ENCODE results near the gene MANSC1. TPM values are rescaled to one million over a fixed set of nuclear protein-coding genes. Genes with fewer than 3 reads are reported as not detected.

The MANSC1 gene
- total RNA-seq, 2 donors from 2014 or later: 6.6 to 12.1 TPM

GRCh38 chr12:12323591-12323990, 26.5 kb downstream of the MANSC1 start:
- Histone ChIP-seq H3K4me3 (ENCODE audit: low read length) (no peak overlapping the region), H3K36me3 (ENCODE audit: control insufficient read depth, insufficient read depth, low read length) (no peaks in the 10 kb centered on the region), H3K9me3 (ENCODE audit: control insufficient read depth, low read length) (no peaks in the 10 kb centered on the region), H3K4me1 (ENCODE audit: control insufficient read depth, insufficient read depth, low read length) (no peaks in the 10 kb centered on the region), H3K27ac (ENCODE audit: low read depth, low read length) (no peak overlapping the region), H3K9ac (ENCODE audit: extremely low read depth, low read length, poor library complexity, severe bottlenecking) (no peak overlapping the region), H3K27me3 (ENCODE audit: control insufficient read depth, insufficient read depth, low read length, poor library complexity, severe bottlenecking) (no peaks in the 10 kb centered on the region)
- Mint-ChIP-seq H3K27me3 (ENCODE audit: insufficient read depth) (no peaks in the 10 kb centered on the region), H3K4me1 (peaks cover 14% of the 10 kb centered on the region), H3K36me3 (ENCODE audit: low read depth) (no peaks in the 10 kb centered on the region), H3K9me3 (peaks cover 6% of the 10 kb centered on the region), H3K27ac (no peak overlapping the region), H3K4me3 (no peak overlapping the region)
- TF ChIP-seq CTCF (conservative IDR thresholded peaks at IDR 0.05): no peak
- no peak for DNase-seq
- WGBS, 2 experiments (ENCODE audit: insufficient coverage in 1 of 2, insufficient read length in 1 of 2): 92 to 95% methylated on average over 8 to 9 of the region's 9 CpGs

GRCh38 chr12:12323118-12323517, 26.9 kb downstream of the MANSC1 start:
- no peaks in the 10 kb centered on the region for H3K36me3 Mint-ChIP-seq (ENCODE audit: low read depth)
- H3K4me1 ChIP-seq (ENCODE audit: control insufficient read depth, insufficient read depth, low read length): no peaks in the 10 kb centered on the region
- H3K27me3 Mint-ChIP-seq (ENCODE audit: insufficient read depth): no peaks in the 10 kb centered on the region
- no peak for TF ChIP-seq CTCF (conservative IDR thresholded peaks at IDR 0.05)
- H3K27me3 ChIP-seq (ENCODE audit: control insufficient read depth, insufficient read depth, low read length, poor library complexity, severe bottlenecking): no peaks in the 10 kb centered on the region
- H3K4me1 Mint-ChIP-seq: peaks cover 14% of the 10 kb centered on the region
- H3K9me3 ChIP-seq (ENCODE audit: control insufficient read depth, low read length): no peaks in the 10 kb centered on the region
- no peak overlapping the region for H3K9ac ChIP-seq (ENCODE audit: extremely low read depth, low read length, poor library complexity, severe bottlenecking)
- WGBS, 2 experiments (ENCODE audit: insufficient coverage in 1 of 2, insufficient read length in 1 of 2): 40 to 85% methylated on average over 1 to 3 of the region's 4 CpGs
- H3K4me3 ChIP-seq (ENCODE audit: low read length): no peak overlapping the region
- H3K4me3 Mint-ChIP-seq: no peak overlapping the region
- no peak overlapping the region for H3K27ac ChIP-seq (ENCODE audit: low read depth, low read length)
- H3K9me3 Mint-ChIP-seq: peaks cover 6% of the 10 kb centered on the region
- H3K27ac Mint-ChIP-seq: no peak overlapping the region
- no peaks in the 10 kb centered on the region for H3K36me3 ChIP-seq (ENCODE audit: control insufficient read depth, insufficient read depth, low read length)
- DNase-seq: no peak

- no peak overlapping the region for H3K4me3 Mint-ChIP-seq
Measured at GRCh38 chr12:12319451-12320183, 30.4 kb downstream of the MANSC1 start.

More at GRCh38 chr12:12319451-12320183, 30.4 kb downstream of the MANSC1 start:
- peaks cover 11% of the 10 kb centered on the region for H3K4me1 Mint-ChIP-seq
- Histone ChIP-seq H3K36me3 (ENCODE audit: control insufficient read depth, insufficient read depth, low read length) (no peaks in the 10 kb centered on the region), H3K9me3 (ENCODE audit: control insufficient read depth, low read length) (no peaks in the 10 kb centered on the region), H3K4me1 (ENCODE audit: control insufficient read depth, insufficient read depth, low read length) (no peaks in the 10 kb centered on the region), H3K4me3 (ENCODE audit: low read length) (no peak overlapping the region), H3K27me3 (ENCODE audit: control insufficient read depth, insufficient read depth, low read length, poor library complexity, severe bottlenecking) (no peaks in the 10 kb centered on the region), H3K9ac (ENCODE audit: extremely low read depth, low read length, poor library complexity, severe bottlenecking) (no peak overlapping the region), H3K27ac (ENCODE audit: low read depth, low read length) (peak overlapping the region; percentile 72)
- H3K27ac Mint-ChIP-seq: peak overlapping the region; percentile 0
- no peaks in the 10 kb centered on the region for H3K36me3 Mint-ChIP-seq (ENCODE audit: low read depth)
- no peak for TF ChIP-seq CTCF (conservative IDR thresholded peaks at IDR 0.05)
- no peaks in the 10 kb centered on the region for H3K27me3 Mint-ChIP-seq (ENCODE audit: insufficient read depth)
- 65 to 78% methylated on average over 5 to 9 of the region's 9 CpGs for WGBS, 2 experiments (ENCODE audit: insufficient coverage in 1 of 2, insufficient read length in 1 of 2)
- no peak for DNase-seq
- peaks cover 6% of the 10 kb centered on the region for H3K9me3 Mint-ChIP-seq

Data from endodermal cell (in vitro differentiated cells).